Brain microvascular endothelial cell (primary cell): ENCODE data around the gene PCSK1.

Experiments
- DNase-seq: peaks from one replicate; pipeline ENCODE4 v3.0.0-alpha.2; 2020
- H3K27ac ChIP-seq: fragments of 250-450 bp; sonication (Bioruptor Pico); 2 replicates; pipeline ENCODE4 v1.5.1; 2020; ENCODE audit warnings: mild to moderate bottlenecking, moderate library complexity
- H3K27me3 ChIP-seq: fragments of 250-450 bp; sonication (Bioruptor Pico); replicated peaks from 2 replicates; pipeline ENCODE4 v1.5.1; 2020; ENCODE audit warnings: mild to moderate bottlenecking
- H3K36me3 ChIP-seq: fragments of 250-450 bp; sonication (Bioruptor Pico); replicated peaks from 2 replicates; pipeline ENCODE4 v1.5.1; 2020; ENCODE audit warnings: mild to moderate bottlenecking
- H3K4me3 ChIP-seq: 2 replicates; pipeline ENCODE4 v1.5.1; 2011; ENCODE audit warnings: low read depth, mild to moderate bottlenecking, control low read depth, low read length, moderate library complexity
- in situ Hi-C: cut with HindIII; loops from 2 replicates; pipeline ENCODE4 v1.10.0; 2017; ENCODE audit warnings: low sequenced_read_pairs, low pct_ligation_motif_present
- TF ChIP-seq, protein P1 (sequence below): IDR thresholded peaks from 2 replicates; pipeline ENCODE4 v1.5.1; 2011; ENCODE audit warnings: low read depth, mild to moderate bottlenecking, moderate library complexity, low read length, control low read depth, inconsistent platforms; ENCODE audit errors: missing control alignments

The PCSK1 gene

DNA sequence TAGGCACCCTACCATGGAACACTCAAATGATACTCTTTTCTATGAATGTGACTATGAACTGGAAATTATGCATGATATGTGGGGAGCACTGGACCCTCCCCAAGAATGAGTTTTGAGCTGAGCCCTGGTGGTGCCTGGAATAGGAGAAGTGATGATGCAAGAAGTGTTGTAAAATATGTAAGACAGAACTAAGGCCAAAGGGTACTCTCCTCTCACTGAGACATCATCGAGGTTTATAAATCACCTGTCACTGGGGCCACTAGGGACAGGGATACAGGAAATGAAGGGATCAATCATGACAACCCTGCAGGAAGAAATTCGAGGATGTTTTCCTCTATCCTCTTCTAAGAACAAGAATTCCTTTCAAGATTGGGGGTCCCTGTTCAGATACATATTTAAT is 45.4 kb downstream of the PCSK1 start:
- no peak for DNase-seq
- TF ChIP-seq, protein P1, sequence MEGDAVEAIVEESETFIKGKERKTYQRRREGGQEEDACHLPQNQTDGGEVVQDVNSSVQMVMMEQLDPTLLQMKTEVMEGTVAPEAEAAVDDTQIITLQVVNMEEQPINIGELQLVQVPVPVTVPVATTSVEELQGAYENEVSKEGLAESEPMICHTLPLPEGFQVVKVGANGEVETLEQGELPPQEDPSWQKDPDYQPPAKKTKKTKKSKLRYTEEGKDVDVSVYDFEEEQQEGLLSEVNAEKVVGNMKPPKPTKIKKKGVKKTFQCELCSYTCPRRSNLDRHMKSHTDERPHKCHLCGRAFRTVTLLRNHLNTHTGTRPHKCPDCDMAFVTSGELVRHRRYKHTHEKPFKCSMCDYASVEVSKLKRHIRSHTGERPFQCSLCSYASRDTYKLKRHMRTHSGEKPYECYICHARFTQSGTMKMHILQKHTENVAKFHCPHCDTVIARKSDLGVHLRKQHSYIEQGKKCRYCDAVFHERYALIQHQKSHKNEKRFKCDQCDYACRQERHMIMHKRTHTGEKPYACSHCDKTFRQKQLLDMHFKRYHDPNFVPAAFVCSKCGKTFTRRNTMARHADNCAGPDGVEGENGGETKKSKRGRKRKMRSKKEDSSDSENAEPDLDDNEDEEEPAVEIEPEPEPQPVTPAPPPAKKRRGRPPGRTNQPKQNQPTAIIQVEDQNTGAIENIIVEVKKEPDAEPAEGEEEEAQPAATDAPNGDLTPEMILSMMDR, result no peak
- H3K4me3 ChIP-seq, result no peak overlapping the region
- H3K27ac ChIP-seq, result no peak overlapping the region
- no peaks in the 10 kb centered on the region for H3K27me3 ChIP-seq
- no peaks in the 10 kb centered on the region for H3K36me3 ChIP-seq
- in situ Hi-C loops, result no loop called here

GRCh38 chr5:96385538-96385937 is 47.5 kb downstream of the PCSK1 start:
- TF ChIP-seq, protein P1, result no peak
- DNase-seq, result no peak
- no peak overlapping the region for H3K4me3 ChIP-seq
- H3K27ac ChIP-seq, result no peak overlapping the region
- no peaks in the 10 kb centered on the region for H3K27me3 ChIP-seq
- H3K36me3 ChIP-seq, result no peaks in the 10 kb centered on the region
- in situ Hi-C loops, result no loop called here

DNA sequence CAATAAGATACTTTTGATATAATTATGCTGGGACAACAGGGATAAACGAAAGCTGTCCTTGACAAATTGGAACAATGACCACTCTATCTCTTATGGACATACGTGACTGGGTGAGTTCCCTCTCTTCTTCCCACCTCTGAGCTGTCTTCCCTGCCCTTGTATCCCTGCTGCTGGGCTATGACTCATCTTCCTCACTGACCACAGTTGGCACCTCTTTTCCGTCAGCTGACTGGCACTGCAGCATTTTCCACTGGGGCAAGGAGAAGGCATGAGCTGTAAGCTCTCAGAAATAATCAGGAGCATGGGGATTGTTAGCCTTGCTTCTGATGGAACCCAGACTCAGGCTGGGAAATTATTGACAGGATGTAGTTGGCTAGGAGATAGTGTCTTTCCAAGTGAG is 48.7 kb downstream of the PCSK1 start:
- Histone ChIP-seq H3K27me3 (no peaks in the 10 kb centered on the region), H3K4me3 (no peak overlapping the region), H3K27ac (no peak overlapping the region), H3K36me3 (no peaks in the 10 kb centered on the region)
- in situ Hi-C loops, result no loop called here
- TF ChIP-seq, protein P1, result no peak
- peak; percentile 39 for DNase-seq

DNA sequence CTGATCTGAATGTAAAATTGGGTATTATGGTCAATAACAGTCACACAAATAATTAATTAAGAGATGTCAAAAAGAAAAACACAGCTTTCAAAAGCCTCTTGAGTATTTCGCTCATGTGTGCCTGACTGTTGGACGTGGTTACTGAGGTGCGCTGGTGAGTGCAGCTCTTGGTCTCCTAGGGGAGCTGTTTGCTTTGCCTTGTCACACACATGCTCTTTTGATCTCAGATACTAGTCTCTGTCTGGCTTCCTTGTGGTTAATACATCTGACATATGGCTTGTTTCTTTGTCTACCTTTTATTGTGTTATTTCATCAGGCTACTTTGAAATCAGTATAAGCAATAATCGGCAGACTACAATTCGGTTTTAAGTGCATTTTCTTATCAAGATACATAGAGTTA is 51.5 kb downstream of the PCSK1 start:
- in situ Hi-C loops, result no loop called here
- Histone ChIP-seq H3K27ac (no peak overlapping the region), H3K27me3 (no peaks in the 10 kb centered on the region), H3K4me3 (no peak overlapping the region), H3K36me3 (no peaks in the 10 kb centered on the region)
- TF ChIP-seq, protein P1, result peak; percentile 14
- DNase-seq, result no peak

- no peak overlapping the region for H3K4me3 ChIP-seq
- H3K36me3 ChIP-seq, result no peaks in the 10 kb centered on the region
- TF ChIP-seq, protein P1, result no peak
- H3K27me3 ChIP-seq, result no peaks in the 10 kb centered on the region
- no peak for DNase-seq
- in situ Hi-C loops, result no loop called here
- no peak overlapping the region for H3K27ac ChIP-seq
Measured at GRCh38 chr5:96379896-96380295, 53.2 kb downstream of the PCSK1 start.

DNA sequence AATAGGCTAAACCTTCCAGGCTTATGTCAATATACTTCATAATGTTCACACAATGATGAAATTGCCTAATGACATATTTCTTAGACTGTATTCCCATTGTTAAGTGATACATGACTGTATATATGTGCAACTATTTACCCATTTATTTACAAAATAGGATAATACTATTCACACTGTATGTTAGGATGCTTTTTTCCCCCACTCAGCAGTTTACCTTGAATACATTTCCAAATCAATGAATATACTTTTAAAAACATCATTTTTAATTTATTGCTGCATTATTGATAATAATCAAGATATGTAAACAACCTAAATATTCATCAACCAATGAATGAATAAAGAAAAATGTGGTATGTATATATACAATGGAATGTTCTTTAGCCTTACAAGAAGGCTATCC is 55.5 kb downstream of the PCSK1 start:
- DNase-seq, result no peak
- no peaks in the 10 kb centered on the region for H3K36me3 ChIP-seq
- H3K4me3 ChIP-seq, result no peak overlapping the region
- in situ Hi-C loops, result no loop called here
- H3K27ac ChIP-seq, result no peak overlapping the region
- H3K27me3 ChIP-seq, result no peaks in the 10 kb centered on the region
- TF ChIP-seq, protein P1, result no peak
